OCI-LY1 (cell line): Measurements from ENCODE around the gene NUP42.

Experiments used
- H2AFZ ChIP-seq: fragments of 200-600 bp; sonication (generic), shearing (Covaris generic); 2 replicates; pipeline ENCODE4 v1.6.0; 2014; ENCODE audit warnings: antibody characterized with exemption, mild to moderate bottlenecking, low read length
- H3F3A ChIP-seq: fragments of 200-600 bp; sonication (generic), shearing (Covaris generic); 2 replicates; pipeline ENCODE4 v1.6.0; 2014; ENCODE audit warnings: mild to moderate bottlenecking, antibody characterized with exemption, low read length, moderate library complexity; ENCODE audit not compliant: insufficient read depth
- H3K27ac ChIP-seq: fragments of 200-600 bp; sonication (generic); 2 replicates; pipeline ENCODE4 v1.5.1; 2014; ENCODE audit warnings: low read length, mixed run types, mild to moderate bottlenecking, low read depth; ENCODE audit not compliant: poor library complexity, severe bottlenecking
- H3K27me3 ChIP-seq: fragments of 200-600 bp; sonication (generic); 2 replicates; pipeline ENCODE4 v1.6.0; 2014; ENCODE audit warnings: antibody characterized with exemption, mild to moderate bottlenecking, low read length, moderate library complexity; ENCODE audit not compliant: insufficient read depth
- H3K36me3 ChIP-seq: fragments of 200-600 bp; sonication (generic); 2 replicates; pipeline ENCODE4 v1.6.1; 2014; ENCODE audit warnings: mild to moderate bottlenecking, antibody characterized with exemption, low read length, moderate library complexity, mixed read lengths; ENCODE audit not compliant: insufficient read depth
- H3K4me1 ChIP-seq: fragments of 200-600 bp; sonication (generic); 2 replicates; pipeline ENCODE4 v1.5.1; 2014; ENCODE audit warnings: mild to moderate bottlenecking, low read length, moderate library complexity; ENCODE audit not compliant: insufficient read depth, severe bottlenecking
- H3K4me2 ChIP-seq: fragments of 200-600 bp; sonication (generic), shearing (Covaris generic); 2 replicates; pipeline ENCODE4 v1.6.1; 2014; ENCODE audit warnings: low read length
- H3K4me3 ChIP-seq: fragments of 200-600 bp; sonication (generic); 2 replicates; pipeline ENCODE4 v1.5.1; 2014; ENCODE audit warnings: low read length, low read depth, mild to moderate bottlenecking, mixed read lengths; ENCODE audit not compliant: poor library complexity, severe bottlenecking
- H3K79me2 ChIP-seq: fragments of 200-600 bp; shearing (Covaris generic); 2 replicates; pipeline ENCODE4 v1.6.1; 2016; ENCODE audit warnings: mixed run types, low read length, mixed read lengths; ENCODE audit not compliant: insufficient read depth
- H3K9ac ChIP-seq: fragments of 200-600 bp; sonication (generic), shearing (Covaris generic); 2 replicates; pipeline ENCODE4 v1.6.1; 2014; ENCODE audit warnings: mild to moderate bottlenecking, low read length, mixed read lengths
- H3K9me2 ChIP-seq: fragments of 200-600 bp; sonication (generic), shearing (Covaris generic); 2 replicates; pipeline ENCODE4 v1.6.1; 2014; ENCODE audit warnings: low read depth, mild to moderate bottlenecking, low read length, mixed read lengths
- H3K9me3 ChIP-seq: fragments of 200-600 bp; shearing (Covaris generic); 2 replicates; pipeline ENCODE4 v1.6.1; 2014; ENCODE audit warnings: low read length, mixed read lengths
- H4K20me1 ChIP-seq: fragments of 200-600 bp; sonication (generic), shearing (Covaris generic); 2 replicates; pipeline ENCODE4 v1.6.0; 2016; ENCODE audit warnings: mild to moderate bottlenecking, low read length; ENCODE audit not compliant: insufficient read depth
- EZH2 ChIP-seq: fragments of 200-600 bp; sonication (generic), shearing (Covaris generic); IDR thresholded peaks from 2 replicates; pipeline ENCODE4 v1.8.0; 2017; ENCODE audit warnings: borderline replicate concordance, mixed run types, mild to moderate bottlenecking, antibody characterized with exemption, low read length, moderate library complexity, mixed read lengths
- TF ChIP-seq, protein P1 (sequence below): fragments of 200-600 bp; sonication (generic), shearing (Covaris generic); IDR thresholded peaks from 2 replicates; pipeline ENCODE4 v1.5.1; 2017; ENCODE audit warnings: mild to moderate bottlenecking, antibody characterized with exemption, low read length, moderate library complexity, mixed read lengths

NUP42 gene

GRCh38 chr7:23200331-23200730 is 18.5 kb downstream of the NUP42 start:
- H3K27me3 ChIP-seq = no peaks in the 10 kb centered on the region
- H4K20me1 ChIP-seq = no peaks in the 10 kb centered on the region
- no peak overlapping the region for H3K9ac ChIP-seq
- no peak for TF ChIP-seq EZH2
- TF ChIP-seq, protein P1, sequence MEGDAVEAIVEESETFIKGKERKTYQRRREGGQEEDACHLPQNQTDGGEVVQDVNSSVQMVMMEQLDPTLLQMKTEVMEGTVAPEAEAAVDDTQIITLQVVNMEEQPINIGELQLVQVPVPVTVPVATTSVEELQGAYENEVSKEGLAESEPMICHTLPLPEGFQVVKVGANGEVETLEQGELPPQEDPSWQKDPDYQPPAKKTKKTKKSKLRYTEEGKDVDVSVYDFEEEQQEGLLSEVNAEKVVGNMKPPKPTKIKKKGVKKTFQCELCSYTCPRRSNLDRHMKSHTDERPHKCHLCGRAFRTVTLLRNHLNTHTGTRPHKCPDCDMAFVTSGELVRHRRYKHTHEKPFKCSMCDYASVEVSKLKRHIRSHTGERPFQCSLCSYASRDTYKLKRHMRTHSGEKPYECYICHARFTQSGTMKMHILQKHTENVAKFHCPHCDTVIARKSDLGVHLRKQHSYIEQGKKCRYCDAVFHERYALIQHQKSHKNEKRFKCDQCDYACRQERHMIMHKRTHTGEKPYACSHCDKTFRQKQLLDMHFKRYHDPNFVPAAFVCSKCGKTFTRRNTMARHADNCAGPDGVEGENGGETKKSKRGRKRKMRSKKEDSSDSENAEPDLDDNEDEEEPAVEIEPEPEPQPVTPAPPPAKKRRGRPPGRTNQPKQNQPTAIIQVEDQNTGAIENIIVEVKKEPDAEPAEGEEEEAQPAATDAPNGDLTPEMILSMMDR = no peak
- H3F3A ChIP-seq = no peaks in the 10 kb centered on the region
- H3K36me3 ChIP-seq = peaks cover 65% of the 10 kb centered on the region
- H3K4me2 ChIP-seq = no peak overlapping the region
- H3K4me1 ChIP-seq = no peaks in the 10 kb centered on the region
- H3K27ac ChIP-seq = no peak overlapping the region
- H3K4me3 ChIP-seq = no peak overlapping the region
- H3K9me2 ChIP-seq = no peaks in the 10 kb centered on the region
- H3K9me3 ChIP-seq = no peaks in the 10 kb centered on the region
- no peaks in the 10 kb centered on the region for H3K79me2 ChIP-seq
- no peak overlapping the region for H2AFZ ChIP-seq

GRCh38 chr7:23204241-23204640 is 22.4 kb downstream of the NUP42 start:
- no peak overlapping the region for H3K27ac ChIP-seq
- no peaks in the 10 kb centered on the region for H3F3A ChIP-seq
- TF ChIP-seq, protein P1 = no peak
- TF ChIP-seq EZH2 = no peak
- no peak overlapping the region for H3K4me3 ChIP-seq
- no peaks in the 10 kb centered on the region for H3K9me2 ChIP-seq
- no peak overlapping the region for H2AFZ ChIP-seq
- no peaks in the 10 kb centered on the region for H3K9me3 ChIP-seq
- no peaks in the 10 kb centered on the region for H4K20me1 ChIP-seq
- H3K4me2 ChIP-seq = no peak overlapping the region
- no peaks in the 10 kb centered on the region for H3K79me2 ChIP-seq
- H3K4me1 ChIP-seq = no peaks in the 10 kb centered on the region
- H3K9ac ChIP-seq = no peak overlapping the region
- H3K36me3 ChIP-seq = peaks cover 33% of the 10 kb centered on the region
- H3K27me3 ChIP-seq = no peaks in the 10 kb centered on the region

- no peaks in the 10 kb centered on the region for H3K4me1 ChIP-seq
- peaks cover 20% of the 10 kb centered on the region for H3K36me3 ChIP-seq
- H3K9me2 ChIP-seq = no peaks in the 10 kb centered on the region
- H3K9me3 ChIP-seq = no peaks in the 10 kb centered on the region
- no peaks in the 10 kb centered on the region for H4K20me1 ChIP-seq
- H3K27me3 ChIP-seq = no peaks in the 10 kb centered on the region
- no peak for TF ChIP-seq EZH2
- TF ChIP-seq, protein P1 = no peak
- H3F3A ChIP-seq = no peaks in the 10 kb centered on the region
- H3K79me2 ChIP-seq = no peaks in the 10 kb centered on the region
- no peak overlapping the region for H2AFZ ChIP-seq
- H3K4me2 ChIP-seq = no peak overlapping the region
- no peak overlapping the region for H3K4me3 ChIP-seq
- no peak overlapping the region for H3K9ac ChIP-seq
- H3K27ac ChIP-seq = no peak overlapping the region
Measured at GRCh38 chr7:23205577-23205908, 23.7 kb downstream of the NUP42 start.
